ENCODE data around the gene SNRPD3. TPM values are rescaled to one million over a fixed set of nuclear protein-coding genes. Genes with fewer than 3 reads are reported as not detected.

Gene SNRPD3
- total RNA-seq: 169 and 202 TPM in 2 replicates
- polyA plus RNA-seq (2012): 156 TPM

GRCh38 chr22:24555165-24556039 lies at the start of gene SNRPD3:
Gene SNRPD3 (plus strand): TSS chr22:24555999. CDS start chr22:24557675, 1,676 bp downstream.
- peak; percentile 99 for DNase-seq (ENCODE audit: low read depth)

GRCh38 chr22:24506802-24507438 lies 48.9 kb upstream of the SNRPD3 start:
- no peak for DNase-seq (ENCODE audit: low read depth)

- DNase-seq (ENCODE audit: low read depth): no peak
Measured at GRCh38 chr22:24507716-24508115, 48.1 kb upstream of the SNRPD3 start.

- peak; percentile 40 for DNase-seq (ENCODE audit: low read depth)
Measured at GRCh38 chr22:24510637-24511625, 44.9 kb upstream of the SNRPD3 start.

- DNase-seq (ENCODE audit: low read depth): peak; percentile 24
Measured at GRCh38 chr22:24512043-24512442, 43.8 kb upstream of the SNRPD3 start.

GRCh38 chr22:24513378-24514240 lies 42.2 kb upstream of the SNRPD3 start:
- no peak for DNase-seq (ENCODE audit: low read depth)

- DNase-seq (ENCODE audit: low read depth): no peak
Measured at GRCh38 chr22:24514241-24515026, 41.4 kb upstream of the SNRPD3 start.

GRCh38 chr22:24515027-24515338 lies 40.8 kb upstream of the SNRPD3 start:
- DNase-seq (ENCODE audit: low read depth): no peak

GRCh38 chr22:24516301-24516737 lies 39.5 kb upstream of the SNRPD3 start:
- DNase-seq (ENCODE audit: low read depth): peak; percentile 69

GRCh38 chr22:24517446-24517845 lies 38.4 kb upstream of the SNRPD3 start:
- DNase-seq (ENCODE audit: low read depth): no peak

GRCh38 chr22:24518228-24518627 lies 37.6 kb upstream of the SNRPD3 start:
- no peak for DNase-seq (ENCODE audit: low read depth)

GRCh38 chr22:24518771-24519485 lies 36.9 kb upstream of the SNRPD3 start:
- DNase-seq (ENCODE audit: low read depth): no peak

GRCh38 chr22:24519496-24519895 lies 36.3 kb upstream of the SNRPD3 start:
- DNase-seq (ENCODE audit: low read depth): no peak

- no peak for DNase-seq (ENCODE audit: low read depth)
Measured at GRCh38 chr22:24521791-24522245, 34.0 kb upstream of the SNRPD3 start.

GRCh38 chr22:24523873-24524272 lies 31.9 kb upstream of the SNRPD3 start:
- DNase-seq (ENCODE audit: low read depth): no peak

GRCh38 chr22:24525416-24526037 lies 30.3 kb upstream of the SNRPD3 start:
- peak; percentile 85 for DNase-seq (ENCODE audit: low read depth)

GRCh38 chr22:24526191-24526590 lies 29.6 kb upstream of the SNRPD3 start:
- no peak for DNase-seq (ENCODE audit: low read depth)

- no peak for DNase-seq (ENCODE audit: low read depth)
Measured at GRCh38 chr22:24529898-24530297, 25.9 kb upstream of the SNRPD3 start.

Measured in myocyte (in vitro differentiated cells).